Adrenal gland (tissue), 5 donors: ENCODE measurements around the gene SIRT6.

ENCODE experiments used
- POLR2A ChIP-seq, 2 donors: fragments of 450-650 bp; IDR thresholded peaks; one replicate each; pipeline ENCODE4 v1.6.1; 2017; ENCODE audit warnings: antibody characterized with exemption in 2 of 2, mild to moderate bottlenecking in 2 of 2, moderate library complexity in 1 of 2
- TF ChIP-seq, protein P1 (sequence below), 6 experiments: fragments of 450-650 bp in 4 of 6; fragments of 200-600 bp in 2 of 6; sonication (generic) in 1 of 6; IDR thresholded peaks; 1 replicate in 5 of 6; 2 replicates in 1 of 6; pipeline versions ENCODE4 v1.5.1 to v1.8.0; 2016 to 2021; ENCODE audit warnings: antibody characterized with exemption in 6 of 6, mild to moderate bottlenecking in 2 of 6, moderate library complexity in 1 of 6
- donor health status: DM: no; HTN: no; CAD: no.

DNA sequence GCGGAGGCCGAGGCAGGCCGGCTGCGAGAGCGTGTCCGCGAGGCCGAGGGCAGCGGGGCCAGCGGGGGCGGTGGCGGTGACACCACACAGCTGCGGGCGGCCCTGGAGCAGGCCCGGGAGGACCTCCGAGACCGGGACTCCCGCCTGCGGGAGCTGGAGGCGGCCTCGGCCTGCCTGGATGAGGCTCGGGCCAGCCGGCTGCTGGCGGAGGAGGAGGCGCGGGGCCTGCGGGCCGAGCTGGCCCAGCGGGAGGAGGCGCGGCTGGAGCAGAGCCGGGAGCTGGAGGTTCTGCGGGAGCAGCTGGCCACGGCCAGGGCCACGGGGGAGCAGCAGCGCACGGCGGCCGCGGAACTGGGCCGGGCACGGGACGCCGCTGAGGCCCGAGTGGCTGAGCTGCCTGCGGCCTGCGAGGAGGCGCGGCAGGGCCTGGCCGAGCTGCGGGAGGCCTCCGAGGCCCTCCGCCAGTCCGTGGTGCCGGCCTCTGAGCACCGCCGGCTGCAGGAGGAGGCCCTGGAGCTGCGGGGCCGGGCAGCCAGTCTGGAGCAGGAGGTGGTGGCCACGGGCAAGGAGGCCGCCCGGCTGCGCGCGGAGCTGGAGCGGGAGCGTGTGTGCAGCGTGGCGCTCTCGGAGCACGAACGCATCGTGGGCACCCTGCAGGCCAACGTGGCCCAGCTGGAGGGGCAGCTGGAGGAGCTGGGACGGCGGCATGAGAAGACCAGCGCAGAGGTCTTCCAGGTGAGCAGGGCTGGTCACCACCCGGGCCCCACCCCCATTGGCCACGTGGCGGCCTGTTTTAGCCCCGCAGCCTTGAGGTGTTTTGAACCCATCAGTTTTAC is 35.3 kb upstream of the SIRT6 start:
- TF ChIP-seq, protein P1, sequence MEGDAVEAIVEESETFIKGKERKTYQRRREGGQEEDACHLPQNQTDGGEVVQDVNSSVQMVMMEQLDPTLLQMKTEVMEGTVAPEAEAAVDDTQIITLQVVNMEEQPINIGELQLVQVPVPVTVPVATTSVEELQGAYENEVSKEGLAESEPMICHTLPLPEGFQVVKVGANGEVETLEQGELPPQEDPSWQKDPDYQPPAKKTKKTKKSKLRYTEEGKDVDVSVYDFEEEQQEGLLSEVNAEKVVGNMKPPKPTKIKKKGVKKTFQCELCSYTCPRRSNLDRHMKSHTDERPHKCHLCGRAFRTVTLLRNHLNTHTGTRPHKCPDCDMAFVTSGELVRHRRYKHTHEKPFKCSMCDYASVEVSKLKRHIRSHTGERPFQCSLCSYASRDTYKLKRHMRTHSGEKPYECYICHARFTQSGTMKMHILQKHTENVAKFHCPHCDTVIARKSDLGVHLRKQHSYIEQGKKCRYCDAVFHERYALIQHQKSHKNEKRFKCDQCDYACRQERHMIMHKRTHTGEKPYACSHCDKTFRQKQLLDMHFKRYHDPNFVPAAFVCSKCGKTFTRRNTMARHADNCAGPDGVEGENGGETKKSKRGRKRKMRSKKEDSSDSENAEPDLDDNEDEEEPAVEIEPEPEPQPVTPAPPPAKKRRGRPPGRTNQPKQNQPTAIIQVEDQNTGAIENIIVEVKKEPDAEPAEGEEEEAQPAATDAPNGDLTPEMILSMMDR (IDR thresholded peaks at IDR 0.05): no peak
- TF ChIP-seq POLR2A (IDR thresholded peaks at IDR 0.05): no peak
